SJCRH30 (cell line): Measurements from ENCODE around the gene ZNF146. TPM values are rescaled to one million over a fixed set of nuclear protein-coding genes. Genes with fewer than 3 reads are reported as not detected.
"Not testable (repeated sequence)": the region's sequence is repeated elsewhere in the genome, so short reads cannot be mapped to it uniquely, and the experiment has no call there.

ENCODE experiments used
- DNase-seq, 2 experiments: peaks; one replicate each; pipeline ENCODE4 v3.0.0-alpha.2; 2015 to 2020
- H3K27ac ChIP-seq: fragments of 250-450 bp; sonication (Bioruptor Pico); 2 replicates; pipeline ENCODE4 v1.5.1; 2020; ENCODE audit warnings: mild to moderate bottlenecking, moderate library complexity
- H3K27me3 ChIP-seq: fragments of 250-450 bp; sonication (Bioruptor Pico); 2 replicates; pipeline ENCODE4 v1.5.1; 2020; ENCODE audit warnings: mild to moderate bottlenecking, moderate library complexity
- H3K36me3 ChIP-seq: fragments of 250-450 bp; sonication (Bioruptor Pico); 2 replicates; pipeline ENCODE4 v1.5.1; 2020; ENCODE audit warnings: mild to moderate bottlenecking, moderate library complexity
- H3K4me1 ChIP-seq: fragments of 250-450 bp; sonication (Bioruptor Pico); 2 replicates; pipeline ENCODE4 v1.5.1; 2020; ENCODE audit warnings: mild to moderate bottlenecking, moderate library complexity
- H3K4me3 ChIP-seq: fragments of 250-450 bp; sonication (Bioruptor Pico); 2 replicates; pipeline ENCODE4 v1.5.1; 2020; ENCODE audit warnings: mild to moderate bottlenecking, moderate library complexity
- H3K9me3 ChIP-seq: fragments of 250-450 bp; sonication (Bioruptor Pico); replicated peaks from 2 replicates; pipeline ENCODE4 v1.5.1; 2020; ENCODE audit warnings: mild to moderate bottlenecking, moderate library complexity
- total RNA-seq: library from RNA; depleted of rRNA; stranded (reverse); fragments of >200 nt; shearing (Covaris generic); gene quantifications from 2 replicates; pipeline ENCODE4 v1.2.3, GENCODE V29; 2014

ZNF146 gene
- total RNA-seq, 1 experiment from 2014 or later = 210 TPM

GRCh38 chr19:36255316-36255715, 40.4 kb downstream of the ZNF146 start:
- no peak overlapping the region for H3K4me3 ChIP-seq
- H3K27me3 ChIP-seq = no peaks in the 10 kb centered on the region
- no peak overlapping the region for H3K27ac ChIP-seq
- no peaks in the 10 kb centered on the region for H3K9me3 ChIP-seq
- no peak for DNase-seq
- no peaks in the 10 kb centered on the region for H3K4me1 ChIP-seq
- no peaks in the 10 kb centered on the region for H3K36me3 ChIP-seq

- H3K9me3 ChIP-seq = no peaks in the 10 kb centered on the region
- no peaks in the 10 kb centered on the region for H3K36me3 ChIP-seq
- DNase-seq = no peak
- H3K4me3 ChIP-seq = no peak overlapping the region
- no peaks in the 10 kb centered on the region for H3K27me3 ChIP-seq
- no peaks in the 10 kb centered on the region for H3K4me1 ChIP-seq
- H3K27ac ChIP-seq = no peak overlapping the region
Observed at GRCh38 chr19:36256064-36256463, 41.2 kb downstream of the ZNF146 start.

GRCh38 chr19:36256853-36257519, 42.1 kb downstream of the ZNF146 start:
- no peaks in the 10 kb centered on the region for H3K9me3 ChIP-seq
- no peak for DNase-seq
- H3K4me3 ChIP-seq = no peak overlapping the region
- H3K27me3 ChIP-seq = no peaks in the 10 kb centered on the region
- H3K4me1 ChIP-seq = no peaks in the 10 kb centered on the region
- no peak overlapping the region for H3K27ac ChIP-seq
- no peaks in the 10 kb centered on the region for H3K36me3 ChIP-seq

GRCh38 chr19:36257520-36257876, 42.6 kb downstream of the ZNF146 start:
- H3K4me1 ChIP-seq = no peaks in the 10 kb centered on the region
- DNase-seq = no peak
- H3K9me3 ChIP-seq = no peaks in the 10 kb centered on the region
- H3K4me3 ChIP-seq = no peak overlapping the region
- H3K27ac ChIP-seq = no peak overlapping the region
- H3K27me3 ChIP-seq = no peaks in the 10 kb centered on the region
- no peaks in the 10 kb centered on the region for H3K36me3 ChIP-seq

GRCh38 chr19:36258028-36258875, 43.3 kb downstream of the ZNF146 start:
- Histone ChIP-seq H3K27ac (no peak overlapping the region), H3K9me3 (no peaks in the 10 kb centered on the region), H3K4me3 (no peak overlapping the region), H3K36me3 (no peaks in the 10 kb centered on the region), H3K27me3 (no peaks in the 10 kb centered on the region), H3K4me1 (no peaks in the 10 kb centered on the region)
- DNase-seq = no peak

GRCh38 chr19:36259211-36259610, 44.3 kb downstream of the ZNF146 start:
- no peaks in the 10 kb centered on the region for H3K36me3 ChIP-seq
- H3K27ac ChIP-seq = no peak overlapping the region
- H3K9me3 ChIP-seq = no peaks in the 10 kb centered on the region
- H3K4me1 ChIP-seq = no peaks in the 10 kb centered on the region
- DNase-seq = no peak
- no peak overlapping the region for H3K4me3 ChIP-seq
- no peaks in the 10 kb centered on the region for H3K27me3 ChIP-seq

GRCh38 chr19:36265064-36265463, 50.2 kb downstream of the ZNF146 start:
- H3K27me3 ChIP-seq = no peaks in the 10 kb centered on the region
- no peaks in the 10 kb centered on the region for H3K9me3 ChIP-seq
- H3K27ac ChIP-seq = no peak overlapping the region
- DNase-seq = no peak
- no peak overlapping the region for H3K4me3 ChIP-seq
- H3K4me1 ChIP-seq = no peaks in the 10 kb centered on the region
- no peaks in the 10 kb centered on the region for H3K36me3 ChIP-seq

- Histone ChIP-seq H3K27me3 (no peaks in the 10 kb centered on the region), H3K36me3 (no peaks in the 10 kb centered on the region), H3K9me3 (no peaks in the 10 kb centered on the region), H3K4me3 (no peak overlapping the region), H3K27ac (no peak overlapping the region), H3K4me1 (no peaks in the 10 kb centered on the region)
- no peak for DNase-seq
Observed at GRCh38 chr19:36265856-36266374, 51.0 kb downstream of the ZNF146 start.

GRCh38 chr19:36266375-36266961, 51.6 kb downstream of the ZNF146 start:
- DNase-seq = no peak
- no peaks in the 10 kb centered on the region for H3K36me3 ChIP-seq
- no peak overlapping the region for H3K4me3 ChIP-seq
- H3K27me3 ChIP-seq = no peaks in the 10 kb centered on the region
- H3K9me3 ChIP-seq = no peaks in the 10 kb centered on the region
- no peak overlapping the region for H3K27ac ChIP-seq
- H3K4me1 ChIP-seq = no peaks in the 10 kb centered on the region

GRCh38 chr19:36267061-36267845, 52.3 kb downstream of the ZNF146 start:
- Histone ChIP-seq H3K4me3 (no peak overlapping the region), H3K36me3 (no peaks in the 10 kb centered on the region), H3K27ac (no peak overlapping the region), H3K9me3 (no peaks in the 10 kb centered on the region), H3K4me1 (no peaks in the 10 kb centered on the region), H3K27me3 (no peaks in the 10 kb centered on the region)
- DNase-seq = no peak

- H3K4me3 ChIP-seq, H3K4me1 ChIP-seq, H3K27me3 ChIP-seq, H3K9me3 ChIP-seq, H3K27ac ChIP-seq, H3K36me3 ChIP-seq, DNase-seq: not testable (repeated sequence)
Observed at GRCh38 chr19:36268081-36268480, 53.2 kb downstream of the ZNF146 start.

- not testable (repeated sequence) for H3K27me3 ChIP-seq, H3K4me3 ChIP-seq, DNase-seq, H3K9me3 ChIP-seq, H3K36me3 ChIP-seq, H3K4me1 ChIP-seq, H3K27ac ChIP-seq
Observed at GRCh38 chr19:36268591-36268990, 53.7 kb downstream of the ZNF146 start.

GRCh38 chr19:36269295-36269694, 54.4 kb downstream of the ZNF146 start:
- not testable (repeated sequence) for DNase-seq, H3K36me3 ChIP-seq, H3K27me3 ChIP-seq

More at GRCh38 chr19:36269295-36269694, 54.4 kb downstream of the ZNF146 start:
- H3K9me3 ChIP-seq, H3K27ac ChIP-seq, H3K4me1 ChIP-seq, H3K4me3 ChIP-seq: not testable (repeated sequence)
